ENCODE data around the gene ADARB2. TPM values are rescaled to one million over a fixed set of nuclear protein-coding genes. Genes with fewer than 3 reads are reported as not detected.

ADARB2 gene
- total and polyA plus RNA-seq, 2 experiments from 2014 or later, result 0.13 to 0.48 TPM

DNA sequence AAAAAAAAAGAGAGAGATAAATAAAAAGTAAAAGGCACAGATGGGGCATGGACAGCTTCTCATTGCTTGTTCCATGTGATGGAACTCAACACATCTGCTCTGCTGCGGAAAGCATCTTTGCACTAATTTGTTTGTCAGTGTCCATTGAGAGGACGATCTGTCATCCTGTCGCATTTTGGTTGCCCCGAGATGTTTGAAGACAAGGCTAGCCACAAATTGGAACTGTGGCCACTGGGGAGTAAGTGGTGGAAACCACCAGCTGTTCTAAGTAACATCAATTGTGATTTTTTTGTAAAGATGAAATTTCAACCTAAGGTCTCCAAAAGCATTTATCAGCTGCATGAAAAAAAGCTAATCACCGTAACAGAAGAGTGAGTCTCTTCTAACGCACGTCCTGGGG, 312.7 kb downstream of the ADARB2 start:
- no peaks in the 10 kb centered on the region for H3K9me3 ChIP-seq (ENCODE audit: low read depth)
- WGBS (ENCODE audit: low lambda C conversion rate, missing lambda C conversion rate), result 82% methylated on average over 7 of the region's 7 CpGs
- no peak overlapping the region for H3K4me2 ChIP-seq
- no peak overlapping the region for H3K27ac ChIP-seq
- no peak for DNase-seq (ENCODE audit: low spot score)
- no peaks in the 10 kb centered on the region for H3K36me3 ChIP-seq (replicated peaks; ENCODE audit: insufficient read depth, low read depth)
- H3K4me1 ChIP-seq (ENCODE audit: insufficient read depth), result no peaks in the 10 kb centered on the region
- H3K9me2 ChIP-seq (replicated peaks; ENCODE audit: insufficient read depth), result no peaks in the 10 kb centered on the region
- H2AFZ ChIP-seq, result no peak overlapping the region
- H3K27me3 ChIP-seq, result peaks cover 6% of the 10 kb centered on the region
- TF ChIP-seq EZH2phosphoT487 (IDR thresholded peaks at IDR 0.05; ENCODE audit: low read depth, severe bottlenecking, unreplicated experiment) (no peak), EZH2 (IDR thresholded peaks at IDR 0.05; ENCODE audit: borderline replicate concordance) (no peak)
- TF ChIP-seq, protein P1, sequence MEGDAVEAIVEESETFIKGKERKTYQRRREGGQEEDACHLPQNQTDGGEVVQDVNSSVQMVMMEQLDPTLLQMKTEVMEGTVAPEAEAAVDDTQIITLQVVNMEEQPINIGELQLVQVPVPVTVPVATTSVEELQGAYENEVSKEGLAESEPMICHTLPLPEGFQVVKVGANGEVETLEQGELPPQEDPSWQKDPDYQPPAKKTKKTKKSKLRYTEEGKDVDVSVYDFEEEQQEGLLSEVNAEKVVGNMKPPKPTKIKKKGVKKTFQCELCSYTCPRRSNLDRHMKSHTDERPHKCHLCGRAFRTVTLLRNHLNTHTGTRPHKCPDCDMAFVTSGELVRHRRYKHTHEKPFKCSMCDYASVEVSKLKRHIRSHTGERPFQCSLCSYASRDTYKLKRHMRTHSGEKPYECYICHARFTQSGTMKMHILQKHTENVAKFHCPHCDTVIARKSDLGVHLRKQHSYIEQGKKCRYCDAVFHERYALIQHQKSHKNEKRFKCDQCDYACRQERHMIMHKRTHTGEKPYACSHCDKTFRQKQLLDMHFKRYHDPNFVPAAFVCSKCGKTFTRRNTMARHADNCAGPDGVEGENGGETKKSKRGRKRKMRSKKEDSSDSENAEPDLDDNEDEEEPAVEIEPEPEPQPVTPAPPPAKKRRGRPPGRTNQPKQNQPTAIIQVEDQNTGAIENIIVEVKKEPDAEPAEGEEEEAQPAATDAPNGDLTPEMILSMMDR (IDR thresholded peaks at IDR 0.05; ENCODE audit: poor library complexity), result no peak
- H3K4me3 ChIP-seq, result no peak overlapping the region
- no peaks in the 10 kb centered on the region for H4K20me1 ChIP-seq (ENCODE audit: insufficient read depth, poor library complexity, severe bottlenecking)
- no peaks in the 10 kb centered on the region for H3K79me2 ChIP-seq

DNA sequence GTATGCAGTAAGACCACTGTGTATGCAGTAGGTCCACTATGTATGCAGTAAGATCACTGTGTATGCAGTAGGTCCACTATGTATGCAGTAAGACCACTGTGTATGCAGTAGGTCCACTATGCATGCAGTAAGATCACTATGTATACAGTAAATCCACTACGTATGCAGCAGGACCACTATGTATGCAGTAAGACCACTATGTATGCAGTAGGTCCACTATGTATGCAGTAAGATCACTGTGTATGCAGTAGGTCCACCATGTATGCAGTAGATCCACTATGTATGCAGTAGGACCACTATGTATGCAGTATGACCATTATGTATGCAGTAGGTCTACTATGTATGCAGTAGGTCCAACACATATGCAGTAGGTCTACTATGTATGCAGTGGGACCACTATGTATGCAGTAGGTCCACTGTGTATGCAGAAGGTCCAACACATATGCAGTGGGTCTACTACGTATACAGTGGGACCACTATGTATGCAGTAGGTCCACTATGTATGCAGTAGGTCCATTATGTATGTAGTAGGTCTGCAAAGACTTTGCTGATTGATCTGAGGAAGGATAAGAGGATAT, 313.6 kb downstream of the ADARB2 start:
- no peaks in the 10 kb centered on the region for H4K20me1 ChIP-seq (ENCODE audit: insufficient read depth, poor library complexity, severe bottlenecking)
- no peak overlapping the region for H3K4me3 ChIP-seq
- TF ChIP-seq EZH2phosphoT487 (IDR thresholded peaks at IDR 0.05; ENCODE audit: low read depth, severe bottlenecking, unreplicated experiment) (no peak), EZH2 (IDR thresholded peaks at IDR 0.05; ENCODE audit: borderline replicate concordance) (no peak)
- TF ChIP-seq, protein P1 (IDR thresholded peaks at IDR 0.05; ENCODE audit: poor library complexity), result no peak
- DNase-seq (ENCODE audit: low spot score), result no peak
- peaks cover 10% of the 10 kb centered on the region for H3K27me3 ChIP-seq
- no peak overlapping the region for H3K27ac ChIP-seq
- H3K4me2 ChIP-seq, result no peak overlapping the region
- H3K4me1 ChIP-seq (ENCODE audit: insufficient read depth), result no peaks in the 10 kb centered on the region
- H3K79me2 ChIP-seq, result no peaks in the 10 kb centered on the region
- H3K36me3 ChIP-seq (replicated peaks; ENCODE audit: insufficient read depth, low read depth), result no peaks in the 10 kb centered on the region
- H2AFZ ChIP-seq, result no peak overlapping the region
- no peaks in the 10 kb centered on the region for H3K9me2 ChIP-seq (replicated peaks; ENCODE audit: insufficient read depth)
- 98% methylated on average over 2 of the region's 2 CpGs for WGBS (ENCODE audit: low lambda C conversion rate, missing lambda C conversion rate)
- H3K9me3 ChIP-seq (ENCODE audit: low read depth), result no peaks in the 10 kb centered on the region

DNA sequence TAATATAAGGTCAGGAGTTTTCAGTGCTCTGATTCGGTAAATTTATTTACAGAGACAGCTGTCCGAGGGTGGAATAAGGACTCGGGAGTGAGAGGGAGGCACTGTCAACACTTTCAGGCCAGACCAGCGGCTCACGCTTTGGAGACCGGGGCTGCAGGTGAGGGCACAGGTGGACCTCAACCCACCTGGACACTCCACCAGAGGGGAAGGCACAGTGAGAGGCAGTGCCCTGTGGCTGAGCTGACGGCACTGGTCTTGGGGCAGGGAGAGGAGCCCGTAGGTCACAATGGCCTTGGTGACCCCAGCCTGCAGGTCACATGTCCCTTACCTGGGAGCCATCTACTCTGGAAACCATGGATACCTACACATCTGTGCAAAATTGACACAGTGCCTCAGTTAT, 315.1 kb downstream of the ADARB2 start:
- no peaks in the 10 kb centered on the region for H3K4me1 ChIP-seq (ENCODE audit: insufficient read depth)
- H3K4me2 ChIP-seq, result no peak overlapping the region
- 87% methylated on average over 8 of the region's 8 CpGs for WGBS (ENCODE audit: low lambda C conversion rate, missing lambda C conversion rate)
- peaks cover 10% of the 10 kb centered on the region for H3K27me3 ChIP-seq
- TF ChIP-seq EZH2phosphoT487 (IDR thresholded peaks at IDR 0.05; ENCODE audit: low read depth, severe bottlenecking, unreplicated experiment) (no peak), EZH2 (IDR thresholded peaks at IDR 0.05; ENCODE audit: borderline replicate concordance) (no peak)
- TF ChIP-seq, protein P1 (IDR thresholded peaks at IDR 0.05; ENCODE audit: poor library complexity), result no peak
- H3K27ac ChIP-seq, result no peak overlapping the region
- no peaks in the 10 kb centered on the region for H3K36me3 ChIP-seq (replicated peaks; ENCODE audit: insufficient read depth, low read depth)
- no peaks in the 10 kb centered on the region for H4K20me1 ChIP-seq (ENCODE audit: insufficient read depth, poor library complexity, severe bottlenecking)
- H2AFZ ChIP-seq, result no peak overlapping the region
- H3K9me2 ChIP-seq (replicated peaks; ENCODE audit: insufficient read depth), result no peaks in the 10 kb centered on the region
- no peaks in the 10 kb centered on the region for H3K79me2 ChIP-seq
- H3K4me3 ChIP-seq, result no peak overlapping the region
- no peak for DNase-seq (ENCODE audit: low spot score)
- H3K9me3 ChIP-seq (ENCODE audit: low read depth), result no peaks in the 10 kb centered on the region

Data from hepatocyte (in vitro differentiated cells).